ENCODE data around the gene MEGF9. TPM values are rescaled to one million over a fixed set of nuclear protein-coding genes. Genes with fewer than 3 reads are reported as not detected.

The MEGF9 gene
- total RNA-seq, 1 donor from 2014 or later, result 2.6 TPM

DNA sequence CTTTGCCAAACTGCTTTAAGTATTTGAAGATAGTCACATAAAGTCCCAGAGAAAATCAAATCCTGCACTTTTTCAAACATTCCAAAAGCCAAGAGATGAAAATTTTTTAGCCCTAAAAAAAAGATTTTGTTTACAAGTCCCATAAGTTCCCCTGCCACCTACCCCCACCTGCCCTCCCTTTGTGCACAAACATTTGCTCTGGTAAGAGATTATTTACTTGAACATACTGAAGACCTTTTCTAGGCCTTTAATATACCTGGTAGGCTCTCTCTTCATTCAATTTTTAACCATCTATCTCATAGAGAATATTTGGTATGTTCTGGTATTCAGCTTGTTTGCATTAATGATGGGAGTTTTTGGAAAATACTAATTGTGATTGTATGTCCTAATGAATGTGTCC is 50.3 kb downstream of the MEGF9 start:
- Mint-ChIP-seq H3K4me3 (ENCODE audit: unreplicated experiment) (no peak overlapping the region), H3K9me3 (ENCODE audit: unreplicated experiment) (no peaks in the 10 kb centered on the region), H3K27me3 (ENCODE audit: unreplicated experiment) (no peaks in the 10 kb centered on the region), H3K36me3 (ENCODE audit: low read depth, unreplicated experiment) (no peaks in the 10 kb centered on the region), H3K4me1 (ENCODE audit: unreplicated experiment) (peaks cover 2% of the 10 kb centered on the region), H3K27ac (ENCODE audit: unreplicated experiment) (no peak overlapping the region)
- DNase-seq (ENCODE audit: low spot score), result no peak
- TF ChIP-seq, protein P1, sequence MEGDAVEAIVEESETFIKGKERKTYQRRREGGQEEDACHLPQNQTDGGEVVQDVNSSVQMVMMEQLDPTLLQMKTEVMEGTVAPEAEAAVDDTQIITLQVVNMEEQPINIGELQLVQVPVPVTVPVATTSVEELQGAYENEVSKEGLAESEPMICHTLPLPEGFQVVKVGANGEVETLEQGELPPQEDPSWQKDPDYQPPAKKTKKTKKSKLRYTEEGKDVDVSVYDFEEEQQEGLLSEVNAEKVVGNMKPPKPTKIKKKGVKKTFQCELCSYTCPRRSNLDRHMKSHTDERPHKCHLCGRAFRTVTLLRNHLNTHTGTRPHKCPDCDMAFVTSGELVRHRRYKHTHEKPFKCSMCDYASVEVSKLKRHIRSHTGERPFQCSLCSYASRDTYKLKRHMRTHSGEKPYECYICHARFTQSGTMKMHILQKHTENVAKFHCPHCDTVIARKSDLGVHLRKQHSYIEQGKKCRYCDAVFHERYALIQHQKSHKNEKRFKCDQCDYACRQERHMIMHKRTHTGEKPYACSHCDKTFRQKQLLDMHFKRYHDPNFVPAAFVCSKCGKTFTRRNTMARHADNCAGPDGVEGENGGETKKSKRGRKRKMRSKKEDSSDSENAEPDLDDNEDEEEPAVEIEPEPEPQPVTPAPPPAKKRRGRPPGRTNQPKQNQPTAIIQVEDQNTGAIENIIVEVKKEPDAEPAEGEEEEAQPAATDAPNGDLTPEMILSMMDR (IDR thresholded peaks at IDR 0.05; ENCODE audit: unreplicated experiment), result no peak

DNA sequence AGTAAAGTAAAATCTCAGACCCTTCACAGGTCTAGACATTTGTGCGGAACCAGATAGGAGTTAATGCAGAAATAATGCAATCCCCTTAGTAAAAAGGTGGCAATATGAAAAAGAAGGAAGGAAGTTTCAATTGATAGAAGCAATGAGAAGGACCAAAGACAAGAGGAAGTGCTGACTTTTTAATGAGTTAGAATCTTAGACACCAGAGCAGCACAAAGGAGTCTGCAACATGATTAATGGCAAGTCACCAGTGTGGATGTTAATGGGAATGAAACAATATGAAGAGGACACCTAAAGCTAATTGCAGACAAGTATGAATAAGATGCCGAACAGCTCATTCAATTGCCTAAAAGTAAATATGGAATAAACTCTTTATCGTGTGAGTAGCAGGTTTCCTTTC is 50.9 kb downstream of the MEGF9 start:
- H3K9me3 Mint-ChIP-seq (ENCODE audit: unreplicated experiment), result no peaks in the 10 kb centered on the region
- TF ChIP-seq, protein P1 (IDR thresholded peaks at IDR 0.05; ENCODE audit: unreplicated experiment), result no peak
- peaks cover 2% of the 10 kb centered on the region for H3K4me1 Mint-ChIP-seq (ENCODE audit: unreplicated experiment)
- DNase-seq (ENCODE audit: low spot score), result no peak
- H3K27ac Mint-ChIP-seq (ENCODE audit: unreplicated experiment), result no peak overlapping the region
- H3K4me3 Mint-ChIP-seq (ENCODE audit: unreplicated experiment), result no peak overlapping the region
- no peaks in the 10 kb centered on the region for H3K36me3 Mint-ChIP-seq (ENCODE audit: low read depth, unreplicated experiment)
- H3K27me3 Mint-ChIP-seq (ENCODE audit: unreplicated experiment), result no peaks in the 10 kb centered on the region

DNA sequence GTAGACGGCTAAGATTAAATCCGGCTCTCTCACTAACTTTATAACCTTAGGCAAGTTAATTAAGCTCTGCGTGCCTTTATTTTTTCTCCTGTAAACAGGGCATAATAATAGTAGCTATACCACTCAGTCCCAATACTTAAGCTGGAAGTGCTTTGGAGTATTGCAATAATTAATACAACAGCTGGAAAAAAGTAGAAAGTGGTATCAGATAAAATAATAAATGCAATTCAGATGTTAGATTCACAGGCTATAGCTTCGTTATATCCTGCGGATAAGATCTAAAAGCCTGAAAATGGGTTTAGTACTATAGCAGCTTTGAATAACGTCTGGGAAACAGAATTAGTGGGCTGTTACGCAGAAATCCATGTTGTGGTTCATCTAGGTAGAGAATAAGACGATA is 51.8 kb downstream of the MEGF9 start:
- H3K36me3 Mint-ChIP-seq (ENCODE audit: low read depth, unreplicated experiment), result no peaks in the 10 kb centered on the region
- no peaks in the 10 kb centered on the region for H3K27me3 Mint-ChIP-seq (ENCODE audit: unreplicated experiment)
- no peak for DNase-seq (ENCODE audit: low spot score)
- no peak overlapping the region for H3K27ac Mint-ChIP-seq (ENCODE audit: unreplicated experiment)
- peaks cover 2% of the 10 kb centered on the region for H3K4me1 Mint-ChIP-seq (ENCODE audit: unreplicated experiment)
- TF ChIP-seq, protein P1 (IDR thresholded peaks at IDR 0.05; ENCODE audit: unreplicated experiment), result no peak
- no peaks in the 10 kb centered on the region for H3K9me3 Mint-ChIP-seq (ENCODE audit: unreplicated experiment)
- no peak overlapping the region for H3K4me3 Mint-ChIP-seq (ENCODE audit: unreplicated experiment)

DNA sequence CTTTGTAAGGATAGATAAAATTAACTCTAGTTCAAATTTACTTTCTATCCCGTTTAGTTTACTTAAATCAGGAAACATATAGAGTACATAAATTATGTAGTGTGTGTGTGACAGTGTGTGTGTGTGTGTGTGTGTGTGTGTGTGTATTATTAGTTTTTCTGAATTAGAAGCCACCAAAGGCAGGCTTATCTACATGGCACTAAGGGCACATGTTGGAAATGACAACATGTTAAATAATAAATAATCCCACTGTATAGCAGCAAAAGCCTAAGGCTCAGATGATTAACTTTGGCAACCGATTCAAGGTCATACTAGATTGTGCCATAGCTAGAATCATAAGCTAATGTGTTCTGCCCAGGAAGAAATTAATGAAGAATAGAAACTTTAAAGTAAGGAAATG is 54.6 kb downstream of the MEGF9 start:
- no peak overlapping the region for H3K27ac Mint-ChIP-seq (ENCODE audit: unreplicated experiment)
- TF ChIP-seq, protein P1 (IDR thresholded peaks at IDR 0.05; ENCODE audit: unreplicated experiment), result no peak
- H3K4me3 Mint-ChIP-seq (ENCODE audit: unreplicated experiment), result no peak overlapping the region
- DNase-seq (ENCODE audit: low spot score), result no peak
- no peaks in the 10 kb centered on the region for H3K9me3 Mint-ChIP-seq (ENCODE audit: unreplicated experiment)
- peaks cover 2% of the 10 kb centered on the region for H3K4me1 Mint-ChIP-seq (ENCODE audit: unreplicated experiment)
- no peaks in the 10 kb centered on the region for H3K27me3 Mint-ChIP-seq (ENCODE audit: unreplicated experiment)
- no peaks in the 10 kb centered on the region for H3K36me3 Mint-ChIP-seq (ENCODE audit: low read depth, unreplicated experiment)

DNA sequence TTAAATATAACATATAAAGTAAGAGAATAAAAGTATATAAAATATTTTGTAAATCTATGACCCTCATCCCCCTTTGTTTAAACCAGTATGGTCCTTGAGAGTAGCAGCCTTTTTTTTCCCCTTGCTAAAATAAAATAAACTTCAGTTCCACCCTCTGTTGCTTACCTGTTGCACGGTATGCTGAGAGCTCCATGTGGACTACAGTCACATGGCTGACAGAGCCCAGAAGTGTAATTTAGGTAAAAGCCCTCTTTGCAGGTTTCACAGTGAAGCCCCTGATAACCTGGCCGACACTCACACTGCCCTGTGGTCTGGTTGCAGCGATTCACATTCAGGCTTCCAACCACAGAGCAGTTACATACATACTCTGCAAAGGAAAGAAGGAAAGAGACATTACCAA is 55.1 kb downstream of the MEGF9 start:
- no peak for DNase-seq (ENCODE audit: low spot score)
- Mint-ChIP-seq H3K27ac (ENCODE audit: unreplicated experiment) (no peak overlapping the region), H3K36me3 (ENCODE audit: low read depth, unreplicated experiment) (no peaks in the 10 kb centered on the region), H3K27me3 (ENCODE audit: unreplicated experiment) (no peaks in the 10 kb centered on the region), H3K9me3 (ENCODE audit: unreplicated experiment) (no peaks in the 10 kb centered on the region), H3K4me3 (ENCODE audit: unreplicated experiment) (no peak overlapping the region), H3K4me1 (ENCODE audit: unreplicated experiment) (peaks cover 2% of the 10 kb centered on the region)
- TF ChIP-seq, protein P1 (IDR thresholded peaks at IDR 0.05; ENCODE audit: unreplicated experiment), result no peak
